OCI-LY3 (cell line): Measurements from ENCODE around the gene CREG1.

Source experiments
- CTCF ChIP-seq: fragments of 200-600, 300-600 bp; sonication (generic); IDR thresholded peaks from 2 replicates; pipeline ENCODE4 v1.5.1; 2014; ENCODE audit warnings: antibody characterized with exemption, low read length, low read depth
- EZH2phosphoT487 ChIP-seq: fragments of 200-600 bp; shearing (Covaris generic); IDR thresholded peaks from 2 replicates; pipeline ENCODE4 v1.6.1; 2018; ENCODE audit warnings: antibody characterized with exemption, mixed run types, low read depth

- TF ChIP-seq CTCF (no peak), EZH2phosphoT487 (no peak)
These were observed 41.4 kb downstream of the CREG1 start for GRCh38 chr1:167512046-167512654.
